ENCODE measurements around the gene TMEM151A. TPM values are rescaled to one million over a fixed set of nuclear protein-coding genes. Genes with fewer than 3 reads are reported as not detected.
"Not testable (repeated sequence)": the region's sequence is repeated elsewhere in the genome, so short reads cannot be mapped to it uniquely, and the experiment has no call there.

Gene TMEM151A
- total RNA-seq, result 0.19 TPM
- long read RNA-seq, result 0 reads

- DNase-seq (ENCODE audit: low spot score), result no peak
These were observed at the start of gene TMEM151A for GRCh38 chr11:66291706-66292542. TSS of gene TMEM151A (plus strand) at chr11:66291894. CDS start at chr11:66292014, 120 bp downstream.

GRCh38 chr11:66242095-66242765, 49.5 kb upstream of the TMEM151A start:
- DNase-seq (ENCODE audit: low spot score), result no peak

GRCh38 chr11:66243782-66244535, 47.7 kb upstream of the TMEM151A start:
- no peak for DNase-seq (ENCODE audit: low spot score)

- DNase-seq (ENCODE audit: low spot score), result no peak
These were observed 44.4 kb upstream of the TMEM151A start for GRCh38 chr11:66247295-66247694.

- DNase-seq (ENCODE audit: low spot score), result no peak
These were observed 43.9 kb upstream of the TMEM151A start for GRCh38 chr11:66247801-66248200.

- DNase-seq (ENCODE audit: low spot score), result no peak
These were observed 42.8 kb upstream of the TMEM151A start for GRCh38 chr11:66248903-66249302.

GRCh38 chr11:66251809-66252208, 39.9 kb upstream of the TMEM151A start:
- no peak for DNase-seq (ENCODE audit: low spot score)

- not testable (repeated sequence) for DNase-seq (ENCODE audit: low spot score)
These were observed 38.6 kb upstream of the TMEM151A start for GRCh38 chr11:66253081-66253480.

GRCh38 chr11:66258473-66258893, 33.2 kb upstream of the TMEM151A start:
- no peak for DNase-seq (ENCODE audit: low spot score)

GRCh38 chr11:66259225-66259624, 32.5 kb upstream of the TMEM151A start:
- no peak for DNase-seq (ENCODE audit: low spot score)

- no peak for DNase-seq (ENCODE audit: low spot score)
These were observed 31.7 kb upstream of the TMEM151A start for GRCh38 chr11:66259956-66260355.

- DNase-seq (ENCODE audit: low spot score), result no peak
These were observed 30.1 kb upstream of the TMEM151A start for GRCh38 chr11:66261578-66261977.

- no peak for DNase-seq (ENCODE audit: low spot score)
These were observed 29.5 kb upstream of the TMEM151A start for GRCh38 chr11:66262191-66262590.

GRCh38 chr11:66262696-66263095, 29.0 kb upstream of the TMEM151A start:
- no peak for DNase-seq (ENCODE audit: low spot score)

GRCh38 chr11:66263231-66263630, 28.5 kb upstream of the TMEM151A start:
- no peak for DNase-seq (ENCODE audit: low spot score)

GRCh38 chr11:66263785-66264184, 27.9 kb upstream of the TMEM151A start:
- no peak for DNase-seq (ENCODE audit: low spot score)

- DNase-seq (ENCODE audit: low spot score), result no peak
These were observed 27.3 kb upstream of the TMEM151A start for GRCh38 chr11:66264383-66264782.

GRCh38 chr11:66264914-66265313, 26.8 kb upstream of the TMEM151A start:
- DNase-seq (ENCODE audit: low spot score), result no peak

GRCh38 chr11:66265531-66266377, 25.9 kb upstream of the TMEM151A start:
- no peak for DNase-seq (ENCODE audit: low spot score)

- DNase-seq (ENCODE audit: low spot score), result no peak
These were observed 25.2 kb upstream of the TMEM151A start for GRCh38 chr11:66266378-66267038.

Data from mesenteric fat pad (tissue), 1 donor.